CD4-positive, alpha-beta T cell treated with Interleukin-15 for 1 hour (primary cell): ENCODE data around the gene SGPL1.

Experiments
- DNase-seq: peaks from one replicate; pipeline ENCODE4 v3.0.0-alpha.2; 2020

The SGPL1 gene

GRCh38 chr10:70887804-70888800, 72.4 kb downstream of the SGPL1 start, which contains the start of gene PCBD1:
Gene PCBD1, minus strand, starts transcription at chr10:70888565. Its CDS starts 32 bp downstream, at chr10:70888533.
- peak; percentile 65 for DNase-seq

GRCh38 chr10:70889291-70889690, 73.5 kb downstream of the SGPL1 start:
- no peak for DNase-seq

- DNase-seq: no peak
These were observed 75.2 kb downstream of the SGPL1 start for GRCh38 chr10:70890917-70891431.

- no peak for DNase-seq
These were observed 75.9 kb downstream of the SGPL1 start for GRCh38 chr10:70891627-70892026.

- DNase-seq: no peak
These were observed 76.9 kb downstream of the SGPL1 start for GRCh38 chr10:70892631-70893030.

- no peak for DNase-seq
These were observed 77.7 kb downstream of the SGPL1 start for GRCh38 chr10:70893227-70894006.

- DNase-seq: no peak
These were observed 78.7 kb downstream of the SGPL1 start for GRCh38 chr10:70894416-70894815.

GRCh38 chr10:70896551-70896950, 80.8 kb downstream of the SGPL1 start:
- no peak for DNase-seq

- DNase-seq: no peak
These were observed 82.9 kb downstream of the SGPL1 start for GRCh38 chr10:70898687-70899086.

GRCh38 chr10:70899096-70899495, 83.3 kb downstream of the SGPL1 start:
- no peak for DNase-seq

GRCh38 chr10:70901276-70901878, 85.6 kb downstream of the SGPL1 start:
- no peak for DNase-seq

- no peak for DNase-seq
These were observed 87.0 kb downstream of the SGPL1 start for GRCh38 chr10:70902661-70903261.

GRCh38 chr10:70903262-70903921, 87.6 kb downstream of the SGPL1 start:
- DNase-seq: no peak

GRCh38 chr10:70905071-70906021, 89.6 kb downstream of the SGPL1 start:
- DNase-seq: no peak

- no peak for DNase-seq
These were observed 90.5 kb downstream of the SGPL1 start for GRCh38 chr10:70906031-70906783.

GRCh38 chr10:70906953-70907636, 91.3 kb downstream of the SGPL1 start:
- DNase-seq: no peak

- no peak for DNase-seq
These were observed 92.1 kb downstream of the SGPL1 start for GRCh38 chr10:70907637-70908405.
